ENCODE measurements around the gene OR2S2.

DNA sequence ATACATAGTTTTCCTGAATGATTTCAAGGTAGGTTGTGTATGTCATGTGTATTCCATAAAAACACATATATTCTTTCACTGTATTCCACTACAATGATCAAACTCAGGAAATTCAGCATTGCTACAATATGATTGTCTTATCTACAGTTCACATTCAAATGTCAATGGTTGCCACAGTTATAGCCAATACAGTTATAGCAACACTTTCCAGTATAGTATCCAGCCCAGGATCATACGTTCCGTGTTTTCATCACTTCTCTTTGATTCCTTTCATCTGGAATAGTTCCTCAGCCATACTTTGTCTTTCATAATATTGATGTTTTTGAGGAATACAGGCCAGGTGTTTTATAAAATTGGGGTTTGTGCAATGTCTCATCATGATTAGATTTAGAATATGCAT, 9.5 kb downstream of the OR2S2 start:
- TF ChIP-seq, protein P1, sequence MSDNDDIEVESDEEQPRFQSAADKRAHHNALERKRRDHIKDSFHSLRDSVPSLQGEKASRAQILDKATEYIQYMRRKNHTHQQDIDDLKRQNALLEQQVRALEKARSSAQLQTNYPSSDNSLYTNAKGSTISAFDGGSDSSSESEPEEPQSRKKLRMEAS (IDR thresholded peaks at IDR 0.05; ENCODE audit: insufficient read depth, insufficient read length): no peak
- TF ChIP-seq, protein P2, sequence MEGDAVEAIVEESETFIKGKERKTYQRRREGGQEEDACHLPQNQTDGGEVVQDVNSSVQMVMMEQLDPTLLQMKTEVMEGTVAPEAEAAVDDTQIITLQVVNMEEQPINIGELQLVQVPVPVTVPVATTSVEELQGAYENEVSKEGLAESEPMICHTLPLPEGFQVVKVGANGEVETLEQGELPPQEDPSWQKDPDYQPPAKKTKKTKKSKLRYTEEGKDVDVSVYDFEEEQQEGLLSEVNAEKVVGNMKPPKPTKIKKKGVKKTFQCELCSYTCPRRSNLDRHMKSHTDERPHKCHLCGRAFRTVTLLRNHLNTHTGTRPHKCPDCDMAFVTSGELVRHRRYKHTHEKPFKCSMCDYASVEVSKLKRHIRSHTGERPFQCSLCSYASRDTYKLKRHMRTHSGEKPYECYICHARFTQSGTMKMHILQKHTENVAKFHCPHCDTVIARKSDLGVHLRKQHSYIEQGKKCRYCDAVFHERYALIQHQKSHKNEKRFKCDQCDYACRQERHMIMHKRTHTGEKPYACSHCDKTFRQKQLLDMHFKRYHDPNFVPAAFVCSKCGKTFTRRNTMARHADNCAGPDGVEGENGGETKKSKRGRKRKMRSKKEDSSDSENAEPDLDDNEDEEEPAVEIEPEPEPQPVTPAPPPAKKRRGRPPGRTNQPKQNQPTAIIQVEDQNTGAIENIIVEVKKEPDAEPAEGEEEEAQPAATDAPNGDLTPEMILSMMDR (IDR thresholded peaks at IDR 0.05; ENCODE audit: extremely low read depth in 1 of 2, insufficient read depth in 1 of 2, low read depth in 1 of 2, low read length in 2 of 2): no peak

Data from endothelial cell of umbilical vein (primary cell).